ENCODE measurements around the gene SMIM27.

SMIM27 gene

GRCh38 chr9:32572900-32573523 is 20.9 kb downstream of the SMIM27 start, which contains the start of gene NDUFB6:
Gene NDUFB6 (minus strand): TSS chr9:32573159. CDS start chr9:32573060, 99 bp downstream.
- H4K20me1 ChIP-seq (ENCODE audit: insufficient read depth, low read length), result no peaks in the 10 kb centered on the region; the same call in 1 of the 2 replicates
- no peaks in the 10 kb centered on the region for H3K9me2 ChIP-seq (replicated peaks; ENCODE audit: insufficient read depth, low read length)
- peak; percentile 97 for DNase-seq
- peaks cover 43% of the 10 kb centered on the region for H3K79me2 ChIP-seq (ENCODE audit: low read length)
- H3K27ac ChIP-seq (ENCODE audit: low read length), result peak within 1 kb of the TSS; percentile 84
- no peaks in the 10 kb centered on the region for H3K9me3 ChIP-seq (replicated peaks; ENCODE audit: insufficient read depth, low read length)
- TF ChIP-seq EZH2phosphoT487 (IDR thresholded peaks at IDR 0.05; ENCODE audit: low read length), result no peak
- no peak for TF ChIP-seq CTCF (IDR thresholded peaks at IDR 0.05; ENCODE audit: low read length)
- no peak for TF ChIP-seq EZH2 (optimal IDR thresholded peaks at IDR 0.05; ENCODE audit: low read depth, low read length)
- peak within 1 kb of the TSS; percentile 100 for H3K4me3 ChIP-seq (ENCODE audit: low read length)
- H3K27me3 ChIP-seq (replicated peaks; ENCODE audit: insufficient read depth, low read length), result no peaks in the 10 kb centered on the region
- H3K4me2 ChIP-seq (ENCODE audit: low read depth, low read length), result peak within 1 kb of the TSS; percentile 94
- peaks cover 32% of the 10 kb centered on the region for H3K4me1 ChIP-seq (ENCODE audit: low read length)
- peak within 1 kb of the TSS; percentile 91 for H3K9ac ChIP-seq (ENCODE audit: low read length)
- peak within 1 kb of the TSS; percentile 96 for H2AFZ ChIP-seq (ENCODE audit: low read length)
- no peaks in the 10 kb centered on the region for H3K36me3 ChIP-seq (replicated peaks; ENCODE audit: insufficient read depth, low read length)
- peaks cover 26% of the 10 kb centered on the region for H3F3A ChIP-seq (ENCODE audit: insufficient read depth, low read length)

- Histone ChIP-seq H3K4me1 (ENCODE audit: low read length) (peaks cover 38% of the 10 kb centered on the region), H3K9me3 (replicated peaks; ENCODE audit: insufficient read depth, low read length) (no peaks in the 10 kb centered on the region), H3K27me3 (replicated peaks; ENCODE audit: insufficient read depth, low read length) (no peaks in the 10 kb centered on the region), H3K36me3 (replicated peaks; ENCODE audit: insufficient read depth, low read length) (no peaks in the 10 kb centered on the region), H3K27ac (ENCODE audit: low read length) (no peak overlapping the region), H3K9me2 (replicated peaks; ENCODE audit: insufficient read depth, low read length) (no peaks in the 10 kb centered on the region), H4K20me1 (ENCODE audit: insufficient read depth, low read length) (no peaks in the 10 kb centered on the region; the same call in 1 of the 2 replicates), H3K79me2 (ENCODE audit: low read length) (peaks cover 40% of the 10 kb centered on the region), H3K4me2 (ENCODE audit: low read depth, low read length) (peak overlapping the region; percentile 94), H2AFZ (ENCODE audit: low read length) (peak overlapping the region; percentile 96), H3K9ac (ENCODE audit: low read length) (no peak overlapping the region), H3K4me3 (ENCODE audit: low read length) (peak overlapping the region; percentile 100), H3F3A (ENCODE audit: insufficient read depth, low read length) (peaks cover 26% of the 10 kb centered on the region)
- no peak for DNase-seq
- TF ChIP-seq EZH2phosphoT487 (IDR thresholded peaks at IDR 0.05; ENCODE audit: low read length), result no peak
- no peak for TF ChIP-seq EZH2 (optimal IDR thresholded peaks at IDR 0.05; ENCODE audit: low read depth, low read length)
- TF ChIP-seq CTCF (IDR thresholded peaks at IDR 0.05; ENCODE audit: low read length), result no peak
These were observed 21.7 kb downstream of the SMIM27 start for GRCh38 chr9:32573821-32574220.

DNA sequence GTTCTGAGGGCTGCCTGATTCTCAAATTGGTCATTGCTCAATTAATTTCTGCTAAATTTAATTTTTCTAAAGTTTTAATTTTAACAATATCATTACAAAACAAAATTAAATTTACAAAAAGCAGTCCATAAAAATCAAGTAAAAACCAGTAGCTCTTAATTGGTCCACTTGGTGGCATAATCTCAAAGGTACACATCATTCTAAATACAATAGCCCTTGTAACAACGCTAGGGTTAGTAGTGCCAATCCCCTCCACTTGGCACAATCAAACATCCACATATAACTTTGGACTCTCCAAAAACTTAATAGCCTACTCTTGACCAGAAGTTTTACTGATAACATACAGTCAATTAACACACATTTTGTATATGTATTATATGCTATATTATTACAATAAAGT is 22.7 kb downstream of the SMIM27 start:
- Histone ChIP-seq H3K36me3 (replicated peaks; ENCODE audit: insufficient read depth, low read length) (no peaks in the 10 kb centered on the region), H3K4me3 (ENCODE audit: low read length) (no peak overlapping the region), H3K27me3 (replicated peaks; ENCODE audit: insufficient read depth, low read length) (no peaks in the 10 kb centered on the region), H3K9me3 (replicated peaks; ENCODE audit: insufficient read depth, low read length) (no peaks in the 10 kb centered on the region), H3K79me2 (ENCODE audit: low read length) (peaks cover 30% of the 10 kb centered on the region), H3K9me2 (replicated peaks; ENCODE audit: insufficient read depth, low read length) (no peaks in the 10 kb centered on the region), H3F3A (ENCODE audit: insufficient read depth, low read length) (peaks cover 26% of the 10 kb centered on the region), H3K9ac (ENCODE audit: low read length) (no peak overlapping the region), H3K4me2 (ENCODE audit: low read depth, low read length) (no peak overlapping the region), H3K4me1 (ENCODE audit: low read length) (peaks cover 39% of the 10 kb centered on the region), H2AFZ (ENCODE audit: low read length) (no peak overlapping the region), H4K20me1 (ENCODE audit: insufficient read depth, low read length) (no peaks in the 10 kb centered on the region; the same call in 1 of the 2 replicates), H3K27ac (ENCODE audit: low read length) (no peak overlapping the region)
- TF ChIP-seq EZH2phosphoT487 (IDR thresholded peaks at IDR 0.05; ENCODE audit: low read length) (no peak), EZH2 (optimal IDR thresholded peaks at IDR 0.05; ENCODE audit: low read depth, low read length) (no peak), CTCF (IDR thresholded peaks at IDR 0.05; ENCODE audit: low read length) (no peak)
- no peak for DNase-seq
